SK-N-SH (cell line): ENCODE data around the gene CDS2. TPM values are rescaled to one million over a fixed set of nuclear protein-coding genes. Genes with fewer than 3 reads are reported as not detected.

Source experiments
- CTCF ChIA-PET: fragments of 300-600, 350-600 bp; formaldehyde crosslinking; extraction: SDS; loops from one replicate; lab custom pipeline; 2021; lab: Yijun Ruan, JAX
- POLR2A ChIA-PET: fragments of 350-600 bp; sonication (Branson Sonifier 250); formaldehyde crosslinking; extraction: SDS; loops from one replicate; lab custom pipeline; 2020; ENCODE audit warnings: antibody characterized with exemption, inconsistent platforms; lab: Yijun Ruan, JAX
- DNase-seq: peaks from one replicate; pipeline ENCODE4 v3.0.0; 2012
- H2AFZ ChIP-seq: fragments of 200-600 bp; sonication (generic); 2 replicates; pipeline ENCODE4 v1.8.1; 2016; ENCODE audit warnings: antibody characterized with exemption, mild to moderate bottlenecking, low read depth
- H3F3A ChIP-seq: fragments of 200-600 bp; sonication (generic); replicated peaks from 2 replicates; pipeline ENCODE3; 2016; ENCODE audit warnings: antibody characterized with exemption, mild to moderate bottlenecking; ENCODE audit not compliant: insufficient read depth
- H3K27ac ChIP-seq, 2 experiments: fragments of 200-500 bp in 1 of 2; fragments of 200-600 bp in 1 of 2; sonication (Bioruptor generic) in 1 of 2; sonication (generic), shearing (Covaris generic) in 1 of 2; 2 replicates each; pipeline versions ENCODE4 v1.5.1 to v1.6.1; 2014 to 2016; ENCODE audit warnings: low read depth in 2 of 2, inconsistent platforms in 1 of 2, low read length in 1 of 2, mild to moderate bottlenecking in 1 of 2, mixed read lengths in 1 of 2
- H3K27me3 ChIP-seq: fragments of 200-600 bp; sonication (generic), shearing (Covaris generic); 2 replicates; pipeline ENCODE4 v1.6.1; 2016; ENCODE audit warnings: mixed run types; ENCODE audit not compliant: insufficient read depth
- H3K36me3 ChIP-seq, 2 experiments: fragments of 200-500 bp in 1 of 2; fragments of 200-600 bp in 1 of 2; sonication (Bioruptor generic) in 1 of 2; sonication (generic) in 1 of 2; replicated peaks in 1 of 2; 2 replicates each; pipeline versions ENCODE3 to v1.5.1; 2014 to 2016; ENCODE audit warnings: low read length in 1 of 2, mild to moderate bottlenecking in 1 of 2; ENCODE audit not compliant: insufficient read depth in 2 of 2, control insufficient read depth in 1 of 2
- H3K4me1 ChIP-seq, 2 experiments: fragments of 200-500 bp in 1 of 2; fragments of 200-600 bp in 1 of 2; sonication (Bioruptor generic) in 1 of 2; sonication (generic), shearing (Covaris generic) in 1 of 2; 2 replicates each; pipeline versions ENCODE4 v1.5.1 to v1.6.1; 2014 to 2016; ENCODE audit warnings: low read depth in 1 of 2, low read length in 1 of 2, mixed run types in 1 of 2; ENCODE audit not compliant: insufficient read depth in 2 of 2, control insufficient read depth in 1 of 2
- H3K4me2 ChIP-seq: fragments of 200-600 bp; sonication (generic), shearing (Covaris generic); 2 replicates; pipeline ENCODE4 v1.6.1; 2017; ENCODE audit warnings: mixed run types
- H3K4me3 ChIP-seq, 2 experiments: fragments of 200-500 bp in 1 of 2; fragments of 200-600 bp in 1 of 2; sonication (Bioruptor generic) in 1 of 2; sonication (generic), shearing (Covaris generic) in 1 of 2; 2 replicates each; pipeline versions ENCODE4 v1.5.1 to v1.8.1; 2014 to 2016; ENCODE audit warnings: low read depth in 2 of 2, inconsistent platforms in 1 of 2, low read length in 1 of 2, mild to moderate bottlenecking in 1 of 2, mixed read lengths in 1 of 2, moderate library complexity in 1 of 2
- H3K79me2 ChIP-seq: fragments of 200-600 bp; sonication (generic); 2 replicates; pipeline ENCODE4 v1.8.1; 2017; ENCODE audit warnings: mild to moderate bottlenecking; ENCODE audit not compliant: insufficient read depth
- H3K9ac ChIP-seq: fragments of 200-600 bp; sonication (generic); 2 replicates; pipeline ENCODE4 v1.6.1; 2017; ENCODE audit warnings: mixed run types
- H3K9me2 ChIP-seq: fragments of 200-600 bp; sonication (generic); 2 replicates; pipeline ENCODE4 v1.6.1; 2017; ENCODE audit warnings: mixed run types
- H3K9me3 ChIP-seq: fragments of 200-600 bp; sonication (generic); 2 replicates; pipeline ENCODE4 v1.6.1; 2017; ENCODE audit warnings: mixed run types, mild to moderate bottlenecking, moderate library complexity
- H4K20me1 ChIP-seq: fragments of 200-600 bp; sonication (generic); 2 replicates; pipeline ENCODE4 v1.6.1; 2017; ENCODE audit warnings: mild to moderate bottlenecking, mixed run types; ENCODE audit not compliant: insufficient read depth
- ELF1 ChIP-seq: IDR thresholded peaks from 2 replicates; pipeline ENCODE4 v1.4.0; 2012
- FOSL2 ChIP-seq: IDR thresholded peaks from 2 replicates; pipeline ENCODE4 v1.4.0; 2012; ENCODE audit warnings: low read depth, mild to moderate bottlenecking, moderate library complexity, borderline replicate concordance
- FOXJ3 ChIP-seq: sonication (generic); formaldehyde crosslinking; IDR thresholded peaks from 2 replicates; pipeline ENCODE4 v1.5.1; 2020; ENCODE audit warnings: mild to moderate bottlenecking, missing genetic modification reagents
- FOXM1 ChIP-seq: IDR thresholded peaks from 2 replicates; pipeline ENCODE4 v1.4.0; 2012; ENCODE audit warnings: low read depth, mild to moderate bottlenecking
- MXI1 ChIP-seq: IDR thresholded peaks from 2 replicates; pipeline ENCODE4 v1.6.1; 2012; ENCODE audit warnings: mild to moderate bottlenecking, low read depth, low read length, improper control_type of control experiment
- RAD21 ChIP-seq: IDR thresholded peaks from 2 replicates; pipeline ENCODE4 v1.6.1; 2012; ENCODE audit warnings: mild to moderate bottlenecking, low read length
- RXRA ChIP-seq: IDR thresholded peaks from 2 replicates; pipeline ENCODE4 v1.4.0; 2012; ENCODE audit warnings: low read depth, mild to moderate bottlenecking, borderline replicate concordance
- SMC3 ChIP-seq: IDR thresholded peaks from 2 replicates; pipeline ENCODE4 v1.6.1; 2012; ENCODE audit warnings: low read depth, low read length, improper control_type of control experiment
- TCF12 ChIP-seq: IDR thresholded peaks from 2 replicates; pipeline ENCODE4 v1.4.0; 2012
- YY1 ChIP-seq: IDR thresholded peaks from 2 replicates; pipeline ENCODE4 v1.4.0; 2012; ENCODE audit warnings: low read depth, mild to moderate bottlenecking
- WGBS: methylation state at CpG from one replicate; pipeline ENCODE4 v1.1.6; 2017; ENCODE audit warnings: low lambda C conversion rate; 5-methylcytosine and 5-hydroxymethylcytosine counted together
- polyA plus RNA-seq, 3 experiments: library from polyadenylated mRNA; depleted of rRNA; stranded (reverse); fragments of >200 nt; gene quantifications; 2 replicates each; pipeline ENCODE4 v1.2.3, GENCODE V29; 2012
- TF ChIP-seq, protein P1 (sequence below): IDR thresholded peaks from 2 replicates; pipeline ENCODE4; 2012
- TF ChIP-seq, protein P2 (sequence below): IDR thresholded peaks from 2 replicates; pipeline ENCODE4 v1.4.0; 2012; ENCODE audit warnings: low read depth
- TF ChIP-seq, protein P3 (sequence below): fragments of 150-350 bp; IDR thresholded peaks from 2 replicates; pipeline ENCODE4 v1.6.1; 2016; ENCODE audit warnings: mild to moderate bottlenecking, low read depth, low read length
- TF ChIP-seq, protein P4 (sequence below): IDR thresholded peaks from 2 replicates; pipeline ENCODE4 v1.4.0; 2012; ENCODE audit warnings: low read depth, borderline replicate concordance
- TF ChIP-seq, protein P5 (sequence below): fragments of 150-350 bp; IDR thresholded peaks from 2 replicates; pipeline ENCODE4 v1.6.1; 2017; ENCODE audit warnings: antibody characterized with exemption, low read length, low read depth, borderline replicate concordance
- TF ChIP-seq, protein P6 (sequence below): fragments of 200-600 bp; sonication (generic); IDR thresholded peaks from 2 replicates; pipeline ENCODE4 v1.6.1; 2017; ENCODE audit warnings: antibody characterized with exemption, mild to moderate bottlenecking, moderate library complexity

CDS2 gene
- polyA plus RNA-seq, 1 of the 3 experiments (the other 2 are of a cell fraction) = 13.9 TPM

DNA sequence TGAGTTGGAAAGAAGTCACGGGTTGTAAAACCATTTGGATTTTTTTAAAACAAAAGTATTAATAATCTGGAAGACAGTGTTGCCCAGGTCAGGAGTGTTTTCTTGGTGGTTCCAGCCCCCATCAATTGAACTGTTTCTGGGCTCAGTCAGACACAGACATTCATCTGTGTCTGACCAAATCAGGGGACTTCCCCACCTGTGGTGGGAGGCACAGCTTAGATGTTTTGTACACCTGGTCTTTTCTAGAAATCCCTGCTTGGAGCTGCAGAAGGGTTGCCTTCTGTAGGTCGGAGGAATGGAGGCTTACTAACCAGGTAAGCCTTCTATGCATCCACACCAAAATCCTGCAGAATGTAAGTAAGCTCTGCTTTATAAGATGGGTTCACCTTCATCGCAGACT is 63.6 kb downstream of the CDS2 start:
- no peak for DNase-seq
- H3K27ac ChIP-seq = no peak overlapping the region
- no peaks in the 10 kb centered on the region for H3K9me3 ChIP-seq
- ChIA-PET CTCF (interaction anchor here (1.3 to 7.0 kb wide), 2 partner anchors 15 to 64 kb away, joined by 4 to 115 read pairs; partner anchors contain the start of gene CDS2), POLR2A (no interaction called here)
- peaks cover 10 to 58% of the 10 kb centered on the region in 2 experiments for H3K36me3 ChIP-seq
- no peak overlapping the region for H2AFZ ChIP-seq
- H3K9me2 ChIP-seq = no peaks in the 10 kb centered on the region
- no peaks in the 10 kb centered on the region for H3F3A ChIP-seq
- no peak overlapping the region for H3K4me3 ChIP-seq
- H3K27me3 ChIP-seq = no peaks in the 10 kb centered on the region
- no peaks in the 10 kb centered on the region for H4K20me1 ChIP-seq
- H3K4me1 ChIP-seq = no peaks in the 10 kb centered on the region; a peak in 1 of 4 replicates
- H3K79me2 ChIP-seq = no peaks in the 10 kb centered on the region
- no peak for TF ChIP-seq FOSL2
- TF ChIP-seq, protein P1, sequence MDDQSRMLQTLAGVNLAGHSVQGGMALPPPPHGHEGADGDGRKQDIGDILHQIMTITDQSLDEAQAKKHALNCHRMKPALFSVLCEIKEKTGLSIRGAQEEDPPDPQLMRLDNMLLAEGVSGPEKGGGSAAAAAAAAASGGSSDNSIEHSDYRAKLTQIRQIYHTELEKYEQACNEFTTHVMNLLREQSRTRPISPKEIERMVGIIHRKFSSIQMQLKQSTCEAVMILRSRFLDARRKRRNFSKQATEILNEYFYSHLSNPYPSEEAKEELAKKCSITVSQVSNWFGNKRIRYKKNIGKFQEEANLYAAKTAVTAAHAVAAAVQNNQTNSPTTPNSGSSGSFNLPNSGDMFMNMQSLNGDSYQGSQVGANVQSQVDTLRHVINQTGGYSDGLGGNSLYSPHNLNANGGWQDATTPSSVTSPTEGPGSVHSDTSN = no peak
- TF ChIP-seq, protein P2, sequence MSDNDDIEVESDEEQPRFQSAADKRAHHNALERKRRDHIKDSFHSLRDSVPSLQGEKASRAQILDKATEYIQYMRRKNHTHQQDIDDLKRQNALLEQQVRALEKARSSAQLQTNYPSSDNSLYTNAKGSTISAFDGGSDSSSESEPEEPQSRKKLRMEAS = no peak
- TF ChIP-seq, protein P3, sequence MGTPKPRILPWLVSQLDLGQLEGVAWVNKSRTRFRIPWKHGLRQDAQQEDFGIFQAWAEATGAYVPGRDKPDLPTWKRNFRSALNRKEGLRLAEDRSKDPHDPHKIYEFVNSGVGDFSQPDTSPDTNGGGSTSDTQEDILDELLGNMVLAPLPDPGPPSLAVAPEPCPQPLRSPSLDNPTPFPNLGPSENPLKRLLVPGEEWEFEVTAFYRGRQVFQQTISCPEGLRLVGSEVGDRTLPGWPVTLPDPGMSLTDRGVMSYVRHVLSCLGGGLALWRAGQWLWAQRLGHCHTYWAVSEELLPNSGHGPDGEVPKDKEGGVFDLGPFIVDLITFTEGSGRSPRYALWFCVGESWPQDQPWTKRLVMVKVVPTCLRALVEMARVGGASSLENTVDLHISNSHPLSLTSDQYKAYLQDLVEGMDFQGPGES = no peak
- no peak for TF ChIP-seq ELF1
- no peak for TF ChIP-seq FOXM1
- TF ChIP-seq TCF12 = no peak
- TF ChIP-seq YY1 = no peak
- TF ChIP-seq, protein P4, sequence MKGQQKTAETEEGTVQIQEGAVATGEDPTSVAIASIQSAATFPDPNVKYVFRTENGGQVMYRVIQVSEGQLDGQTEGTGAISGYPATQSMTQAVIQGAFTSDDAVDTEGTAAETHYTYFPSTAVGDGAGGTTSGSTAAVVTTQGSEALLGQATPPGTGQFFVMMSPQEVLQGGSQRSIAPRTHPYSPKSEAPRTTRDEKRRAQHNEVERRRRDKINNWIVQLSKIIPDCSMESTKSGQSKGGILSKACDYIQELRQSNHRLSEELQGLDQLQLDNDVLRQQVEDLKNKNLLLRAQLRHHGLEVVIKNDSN = no peak
- TF ChIP-seq RXRA = no peak
- TF ChIP-seq MXI1 = no peak
- no peak for TF ChIP-seq FOXJ3 (CRISPR knock-in tag)
- no peak overlapping the region for H3K4me2 ChIP-seq
- H3K9ac ChIP-seq = no peak overlapping the region
- WGBS = 94% methylated on average over 3 of the region's 3 CpGs

DNA sequence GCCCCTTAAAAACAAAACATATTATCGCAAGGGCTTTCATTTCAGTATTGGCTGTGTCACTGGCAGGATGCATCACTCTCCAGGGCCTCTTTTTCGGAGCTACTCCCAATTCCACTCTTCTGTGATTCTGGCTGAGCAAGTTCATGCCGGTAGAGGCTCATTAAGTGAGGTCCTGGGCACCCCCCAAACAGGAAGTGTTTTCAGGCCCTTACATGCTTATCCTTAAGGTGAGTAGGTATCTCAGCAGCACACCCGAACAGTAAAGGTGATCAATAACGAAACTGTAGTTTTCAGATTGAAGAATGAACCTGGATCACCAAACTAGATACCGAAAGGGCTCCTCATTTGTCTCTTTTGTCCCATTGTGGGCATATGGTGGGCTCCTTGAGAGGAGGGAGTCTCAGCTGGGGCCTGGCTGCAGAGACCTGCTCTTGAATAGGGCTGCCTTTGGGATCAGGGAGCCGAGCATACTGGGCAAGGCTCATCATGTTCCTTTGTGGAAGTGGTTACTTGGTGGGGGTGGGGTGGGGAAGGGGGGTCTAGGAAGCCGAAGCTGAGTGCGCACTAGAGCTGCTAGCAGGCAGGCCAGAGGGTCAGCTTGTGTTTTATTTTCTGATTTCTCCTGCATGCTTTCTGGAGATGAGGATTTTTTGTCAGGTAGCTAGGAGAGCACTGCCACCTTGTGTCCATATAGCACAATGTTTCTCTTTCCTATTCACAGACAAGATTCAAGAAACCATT is 65.2 kb downstream of the CDS2 start:
- peaks cover 10 to 44% of the 10 kb centered on the region in 2 experiments for H3K36me3 ChIP-seq
- no peak overlapping the region for H3K4me3 ChIP-seq
- POLR2A ChIA-PET = interaction anchor here (1.9 kb wide), 1 partner anchor 66 kb away, joined by 11 read pairs; the partner anchor contains the start of gene CDS2
- no peaks in the 10 kb centered on the region for H3K9me2 ChIP-seq
- 60% methylated on average over 9 of the region's 9 CpGs for WGBS
- H3K9me3 ChIP-seq = no peaks in the 10 kb centered on the region
- no peak for TF ChIP-seq YY1
- peak; percentile 85 for TF ChIP-seq SMC3
- TF ChIP-seq, protein P5, sequence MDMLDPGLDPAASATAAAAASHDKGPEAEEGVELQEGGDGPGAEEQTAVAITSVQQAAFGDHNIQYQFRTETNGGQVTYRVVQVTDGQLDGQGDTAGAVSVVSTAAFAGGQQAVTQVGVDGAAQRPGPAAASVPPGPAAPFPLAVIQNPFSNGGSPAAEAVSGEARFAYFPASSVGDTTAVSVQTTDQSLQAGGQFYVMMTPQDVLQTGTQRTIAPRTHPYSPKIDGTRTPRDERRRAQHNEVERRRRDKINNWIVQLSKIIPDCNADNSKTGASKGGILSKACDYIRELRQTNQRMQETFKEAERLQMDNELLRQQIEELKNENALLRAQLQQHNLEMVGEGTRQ = no peak
- peak; percentile 97 for TF ChIP-seq RAD21
- TF ChIP-seq, protein P6, sequence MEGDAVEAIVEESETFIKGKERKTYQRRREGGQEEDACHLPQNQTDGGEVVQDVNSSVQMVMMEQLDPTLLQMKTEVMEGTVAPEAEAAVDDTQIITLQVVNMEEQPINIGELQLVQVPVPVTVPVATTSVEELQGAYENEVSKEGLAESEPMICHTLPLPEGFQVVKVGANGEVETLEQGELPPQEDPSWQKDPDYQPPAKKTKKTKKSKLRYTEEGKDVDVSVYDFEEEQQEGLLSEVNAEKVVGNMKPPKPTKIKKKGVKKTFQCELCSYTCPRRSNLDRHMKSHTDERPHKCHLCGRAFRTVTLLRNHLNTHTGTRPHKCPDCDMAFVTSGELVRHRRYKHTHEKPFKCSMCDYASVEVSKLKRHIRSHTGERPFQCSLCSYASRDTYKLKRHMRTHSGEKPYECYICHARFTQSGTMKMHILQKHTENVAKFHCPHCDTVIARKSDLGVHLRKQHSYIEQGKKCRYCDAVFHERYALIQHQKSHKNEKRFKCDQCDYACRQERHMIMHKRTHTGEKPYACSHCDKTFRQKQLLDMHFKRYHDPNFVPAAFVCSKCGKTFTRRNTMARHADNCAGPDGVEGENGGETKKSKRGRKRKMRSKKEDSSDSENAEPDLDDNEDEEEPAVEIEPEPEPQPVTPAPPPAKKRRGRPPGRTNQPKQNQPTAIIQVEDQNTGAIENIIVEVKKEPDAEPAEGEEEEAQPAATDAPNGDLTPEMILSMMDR = peak; percentile 78
- TF ChIP-seq MXI1 = peak; percentile 67
- TF ChIP-seq, all 33 proteins: peak for 4
- no peaks in the 10 kb centered on the region for H3K27me3 ChIP-seq
- no peaks in the 10 kb centered on the region for H3K79me2 ChIP-seq
- no peaks in the 10 kb centered on the region; a peak in 1 of 4 replicates for H3K4me1 ChIP-seq
- no peak overlapping the region for H3K9ac ChIP-seq
- H3K4me2 ChIP-seq = no peak overlapping the region
- CTCF ChIA-PET = interaction anchor here (0.6 to 7.0 kb wide), 31 partner anchors 9 to 432 kb away, joined by 3 to 115 read pairs (median 5); partner anchors contain the start of genes CDS2 and PCNA
- H2AFZ ChIP-seq = no peak overlapping the region
- peak; percentile 74 for DNase-seq
- H3K27ac ChIP-seq = peak overlapping the region in 1 of 2 experiments; percentile 25; a peak in 1 of 4 replicates
- no peaks in the 10 kb centered on the region for H4K20me1 ChIP-seq
- H3F3A ChIP-seq = no peaks in the 10 kb centered on the region
